Left kidney (tissue), 2 donors: ENCODE results near the gene DNAL1. TPM values are rescaled to one million over a fixed set of nuclear protein-coding genes. Genes with fewer than 3 reads are reported as not detected.

Experiments
- DNase-seq: peaks from one replicate; pipeline ENCODE4 v3.0.0-alpha.2; 2013
- polyA plus RNA-seq: library from polyadenylated mRNA; unstranded; fragments of 120-200 nt; gene quantifications from one replicate; pipeline ENCODE4 v1.2.1, GENCODE V29; 2013; ENCODE audit not compliant: insufficient read length

The DNAL1 gene
- polyA plus RNA-seq, 1 donor, result 25.2 TPM

DNA sequence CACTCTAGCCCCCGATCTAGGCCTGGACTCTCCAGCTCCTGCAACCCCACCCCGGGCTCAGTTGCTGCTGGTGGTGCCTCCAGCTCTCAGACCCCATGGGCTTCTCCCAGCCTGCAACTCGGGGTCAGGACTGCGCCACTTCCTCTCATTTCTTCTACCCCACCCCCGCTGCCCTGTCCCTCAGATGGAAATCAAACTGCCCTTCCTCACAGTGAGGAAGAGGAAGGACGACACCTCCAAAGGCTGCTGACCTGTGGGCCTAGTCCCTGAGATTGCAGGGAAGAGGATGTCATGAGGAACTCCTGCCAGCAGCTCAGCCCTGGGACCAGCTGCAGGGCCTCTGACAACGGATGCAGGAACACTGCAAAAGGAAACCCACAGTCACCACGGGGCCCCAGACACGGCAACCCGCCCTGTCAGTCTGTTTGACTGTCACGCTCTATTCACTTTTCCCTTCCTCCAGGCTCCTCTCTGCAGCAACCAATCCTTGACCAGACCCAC is 98.7 kb downstream of the DNAL1 start:
- no peak for DNase-seq

DNA sequence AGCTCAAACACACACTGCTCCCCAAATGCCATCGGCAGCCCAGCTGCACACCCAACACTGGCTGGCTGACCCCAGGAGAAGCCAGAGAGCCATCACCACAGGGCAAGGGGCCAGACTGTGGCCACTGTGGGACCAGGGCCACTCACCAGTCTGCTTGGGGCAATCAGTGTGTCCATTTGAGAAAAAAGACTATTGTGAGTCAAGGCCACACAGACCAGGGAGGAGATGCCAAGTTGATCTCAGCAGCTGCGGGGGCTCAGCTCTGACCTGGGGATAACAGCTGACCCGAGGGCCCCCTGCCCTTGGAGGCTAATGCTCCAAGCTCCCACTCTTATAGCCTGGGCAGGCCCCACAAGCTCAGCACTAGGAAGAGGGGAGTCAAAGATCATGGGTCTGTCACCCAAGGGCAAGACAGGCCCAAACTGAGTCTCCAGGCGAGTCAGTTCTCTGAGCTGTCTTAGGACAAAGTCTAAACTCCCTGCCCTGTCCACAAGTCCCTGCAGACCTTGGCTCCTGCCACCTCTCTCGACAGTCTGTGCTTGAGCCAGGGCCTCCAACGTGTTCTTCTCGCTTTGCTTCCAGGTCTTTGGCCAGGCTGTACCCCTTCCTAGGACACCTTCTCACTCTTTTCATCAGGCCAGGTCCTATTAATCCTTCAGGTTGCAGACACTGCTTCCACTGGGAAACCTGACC is 99.5 kb downstream of the DNAL1 start:
- no peak for DNase-seq

DNA sequence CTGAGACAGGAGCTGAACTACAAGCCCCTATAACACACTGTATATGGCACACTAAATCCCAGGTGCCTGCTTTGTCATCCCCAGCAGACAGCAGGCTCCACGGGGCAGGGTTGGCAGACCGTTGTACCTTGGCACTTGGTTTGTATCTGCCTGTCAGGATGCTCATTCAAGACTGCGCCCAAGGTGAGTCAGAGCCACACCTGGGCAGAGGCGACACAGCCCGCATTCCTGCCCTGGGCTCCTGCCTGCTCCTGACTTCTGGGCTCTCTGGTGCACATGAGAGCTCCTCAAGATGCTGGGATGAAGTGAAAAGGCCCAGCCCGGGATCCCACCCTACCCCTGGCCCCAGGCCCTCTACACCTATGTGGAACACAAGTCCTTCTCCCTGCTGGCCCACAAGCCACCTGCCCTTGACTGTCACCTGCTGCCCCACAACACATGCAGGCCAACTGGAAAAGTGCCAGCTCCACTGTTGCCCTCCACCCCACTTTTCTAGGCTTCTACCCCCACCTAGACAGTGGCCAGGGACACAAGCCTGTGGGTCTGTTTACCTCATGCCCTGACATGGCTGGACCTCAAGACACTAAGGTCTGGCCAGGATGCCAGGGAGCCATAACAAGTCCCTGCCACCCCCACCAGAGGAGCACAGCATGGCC is 100.2 kb downstream of the DNAL1 start:
- DNase-seq, result no peak

GRCh38 chr14:73745571-73746519 is 101.1 kb downstream of the DNAL1 start:
- no peak for DNase-seq

DNA sequence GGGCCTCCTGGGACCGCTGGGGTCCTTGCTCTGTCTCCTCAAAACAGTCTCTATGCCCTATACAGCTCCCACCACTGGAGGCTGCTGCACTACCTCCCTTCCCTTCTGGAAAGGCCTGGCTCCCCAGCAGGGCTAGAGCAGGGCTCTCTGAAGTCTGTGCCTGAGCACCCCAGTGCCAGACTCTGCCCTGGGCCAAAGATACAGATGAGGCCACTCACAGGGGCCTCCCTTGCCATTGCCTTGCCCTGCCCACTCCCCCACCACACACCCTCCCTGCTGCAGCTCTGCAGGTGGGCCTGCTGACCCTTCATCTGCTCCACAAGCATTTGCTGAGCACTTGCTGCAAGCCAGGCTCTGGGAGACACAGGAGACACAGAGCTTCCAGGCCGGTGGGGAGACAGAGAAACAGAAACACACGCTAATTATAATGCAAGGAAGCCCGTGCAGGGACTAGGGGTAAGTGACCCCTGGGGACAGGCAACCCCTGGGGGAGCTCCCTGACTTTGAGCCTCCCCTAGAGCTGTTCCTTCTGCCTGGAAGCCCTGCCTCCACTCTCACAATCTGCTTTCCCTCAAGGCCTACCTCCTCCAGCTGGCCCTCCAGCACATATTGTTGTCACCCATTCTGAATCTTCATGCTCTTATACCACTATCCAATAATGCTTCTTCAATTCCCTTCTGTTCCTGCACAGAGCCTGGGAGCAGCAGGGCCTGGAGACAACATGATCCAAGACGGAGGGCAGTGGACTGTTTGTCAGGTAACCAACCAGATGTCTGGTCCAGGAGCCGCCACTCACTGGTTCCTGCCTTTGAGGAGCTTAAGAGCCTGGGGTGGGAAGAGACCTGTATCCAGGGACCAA is 102.0 kb downstream of the DNAL1 start:
- no peak for DNase-seq

GRCh38 chr14:73747379-73748211 is 102.8 kb downstream of the DNAL1 start:
- DNase-seq, result no peak

DNA sequence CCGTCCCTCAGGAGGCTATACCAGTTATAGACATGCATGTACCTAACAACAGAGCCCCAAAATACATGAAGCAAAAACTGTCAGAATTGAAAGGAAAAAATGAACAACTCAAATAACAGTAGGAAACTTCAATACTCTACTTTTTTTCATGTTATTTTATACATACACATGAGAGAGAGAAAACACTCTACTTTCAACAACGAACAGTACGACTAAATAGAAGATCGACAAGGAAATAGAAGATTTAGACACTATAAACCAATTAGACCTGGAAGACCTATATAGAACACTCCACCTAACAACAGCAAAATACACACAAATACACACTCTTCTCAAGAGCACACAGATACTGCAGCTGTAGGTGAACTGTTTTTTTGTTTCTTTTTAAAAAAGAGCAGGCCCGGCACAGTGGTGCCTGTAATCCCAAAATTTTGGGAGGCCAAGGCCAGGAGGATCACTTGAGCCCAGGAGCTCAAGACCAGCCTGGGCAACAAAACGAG is 104.1 kb downstream of the DNAL1 start:
- DNase-seq, result no peak

- DNase-seq, result no peak
Measured at GRCh38 chr14:73749706-73750530, 105.1 kb downstream of the DNAL1 start.

DNA sequence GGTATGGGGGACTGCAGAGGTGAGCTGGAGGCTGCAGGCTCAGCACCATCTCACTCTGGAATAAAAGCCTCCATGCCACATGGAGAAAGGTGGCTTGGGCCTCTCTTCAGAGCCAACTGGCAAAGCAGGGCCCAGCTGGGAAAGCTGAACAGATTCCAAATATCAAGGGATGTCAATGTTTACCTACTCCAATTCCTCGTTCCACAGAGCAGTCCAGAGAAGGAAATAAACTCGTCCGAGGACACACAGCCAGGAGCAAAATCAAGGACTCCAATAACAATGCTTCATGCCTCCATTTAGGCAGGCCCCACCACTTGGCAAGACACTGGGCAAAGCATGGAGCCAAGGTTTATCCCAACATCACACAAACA is 105.7 kb downstream of the DNAL1 start:
- DNase-seq, result no peak

- DNase-seq, result no peak
Measured at GRCh38 chr14:73751157-73751691, 106.4 kb downstream of the DNAL1 start.

GRCh38 chr14:73752297-73752992 is 107.7 kb downstream of the DNAL1 start:
- DNase-seq, result no peak

Other genes with a start within 250 kb of the DNAL1 start
- 126 TPM for gene NUMB, start 186.4 kb upstream of the DNAL1 start, polyA plus RNA-seq
- gene RIOX1, start 154.1 kb upstream of the DNAL1 start, polyA plus RNA-seq, result 10.4 TPM
- gene ACOT1, start 107.8 kb upstream of the DNAL1 start, polyA plus RNA-seq, result 8.6 TPM
- 3.2 TPM for gene HEATR4, start 86.0 kb upstream of the DNAL1 start, polyA plus RNA-seq
- 59.0 TPM for gene ACOT2, start 75.8 kb upstream of the DNAL1 start, polyA plus RNA-seq
- 3.4 TPM for gene ACOT4, start 53.1 kb upstream of the DNAL1 start, polyA plus RNA-seq
- 0.25 TPM for gene ACOT6, start 32.5 kb upstream of the DNAL1 start, polyA plus RNA-seq
- 91.6 TPM for gene PNMA1, start 69.4 kb downstream of the DNAL1 start, polyA plus RNA-seq
- 28.5 TPM for gene PTGR2, start 206.8 kb downstream of the DNAL1 start, polyA plus RNA-seq
- 65.5 TPM for gene ZNF410, start 241.9 kb downstream of the DNAL1 start, polyA plus RNA-seq